Measurements from ENCODE around the gene RNF217. TPM values are rescaled to one million over a fixed set of nuclear protein-coding genes. Genes with fewer than 3 reads are reported as not detected.

RNF217 gene
- total and polyA plus RNA-seq, 2 of the 8 experiments (the other 6 are each of a cell fraction or from before 2014, with no cell fraction given): 2.0 to 8.9 TPM

DNA sequence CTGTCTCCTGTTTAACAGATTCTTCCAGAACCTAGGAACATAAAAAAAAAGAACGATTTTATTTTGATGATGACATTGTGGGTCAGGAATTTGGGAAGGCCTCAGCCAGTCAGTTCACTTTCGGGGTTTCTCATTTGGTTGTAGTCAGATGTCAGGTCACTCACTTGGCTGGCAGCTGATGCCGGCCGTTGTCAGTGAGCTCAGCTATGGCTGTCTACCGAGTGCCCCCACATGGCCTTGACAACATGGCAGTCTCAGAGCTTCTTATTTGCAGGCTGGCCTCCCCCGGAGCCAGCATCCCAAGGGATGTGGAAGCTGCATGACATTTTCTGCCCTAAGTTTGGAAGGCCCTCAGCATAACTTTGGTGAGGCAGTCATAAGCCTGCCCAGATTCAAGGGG lies 11.5 kb downstream of the RNF217 start (continued):
- TF ChIP-seq CHD7 (IDR thresholded peaks at IDR 0.05; ENCODE audit: insufficient replicate concordance, low read length) (no peak), FOSL1 (IDR thresholded peaks at IDR 0.05; ENCODE audit: insufficient read depth, low read depth, low read length) (no peak), KDM4A (IDR thresholded peaks at IDR 0.05; ENCODE audit: low read depth, low read length, severe bottlenecking) (no peak)

Measured in H1 (cell line).